ENCODE measurements around the gene LEFTY1.

The LEFTY1 gene

DNA sequence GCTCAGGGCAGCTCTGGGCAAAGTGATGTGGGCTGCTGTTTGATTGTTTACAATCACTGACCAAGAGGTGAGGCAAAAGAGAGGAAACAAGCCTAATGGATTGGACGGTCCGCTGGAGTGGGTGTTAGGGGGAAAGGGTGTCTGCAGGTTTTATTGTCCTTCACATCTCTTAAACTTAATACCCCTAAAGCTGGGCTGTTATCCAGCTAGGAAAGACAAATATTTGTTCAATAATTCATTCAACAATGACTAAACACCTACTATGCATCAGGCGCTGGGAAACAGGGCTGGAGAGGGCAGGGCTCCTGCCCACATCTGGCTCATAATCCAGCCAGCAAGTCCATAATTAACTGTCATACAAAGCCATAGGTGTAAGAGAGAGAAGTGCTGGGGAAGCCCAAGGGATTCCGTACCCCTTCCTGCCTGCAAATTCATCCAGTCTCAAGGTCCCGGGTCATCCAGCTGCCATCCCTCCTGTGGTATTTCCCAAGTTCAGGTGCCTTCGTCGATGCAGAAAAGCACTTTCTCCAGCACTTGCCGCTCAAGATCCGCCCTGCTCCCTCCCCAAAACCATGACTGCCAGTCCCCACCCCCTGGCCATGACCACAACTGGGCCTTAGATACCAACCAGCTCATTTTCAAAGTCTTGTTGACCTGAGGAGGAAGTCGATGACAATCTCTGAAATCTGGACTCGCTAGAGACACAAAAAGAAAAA lies 17.4 kb downstream of the LEFTY1 start:
- DNase-seq (ENCODE audit: low read depth) = no peak

DNA sequence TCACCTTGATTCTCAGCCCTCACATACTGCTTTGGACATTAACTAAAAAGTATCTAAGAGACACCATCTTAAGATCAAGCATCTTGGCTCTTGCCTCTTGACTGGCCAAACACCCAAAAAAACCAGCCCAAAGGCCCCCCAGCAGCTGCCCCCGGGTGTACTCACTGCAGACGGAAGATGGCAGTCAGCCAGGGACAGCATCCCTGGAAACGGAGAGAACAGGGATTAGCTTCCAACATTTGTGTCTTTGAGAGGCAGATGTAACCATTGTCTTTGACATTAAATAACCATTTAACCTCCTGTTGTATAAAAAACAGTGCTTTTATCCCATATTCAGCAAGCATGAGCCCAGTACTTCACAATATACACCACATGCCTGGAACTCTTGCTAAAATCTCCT lies 18.0 kb downstream of the LEFTY1 start:
- no peak for DNase-seq (ENCODE audit: low read depth)

DNA sequence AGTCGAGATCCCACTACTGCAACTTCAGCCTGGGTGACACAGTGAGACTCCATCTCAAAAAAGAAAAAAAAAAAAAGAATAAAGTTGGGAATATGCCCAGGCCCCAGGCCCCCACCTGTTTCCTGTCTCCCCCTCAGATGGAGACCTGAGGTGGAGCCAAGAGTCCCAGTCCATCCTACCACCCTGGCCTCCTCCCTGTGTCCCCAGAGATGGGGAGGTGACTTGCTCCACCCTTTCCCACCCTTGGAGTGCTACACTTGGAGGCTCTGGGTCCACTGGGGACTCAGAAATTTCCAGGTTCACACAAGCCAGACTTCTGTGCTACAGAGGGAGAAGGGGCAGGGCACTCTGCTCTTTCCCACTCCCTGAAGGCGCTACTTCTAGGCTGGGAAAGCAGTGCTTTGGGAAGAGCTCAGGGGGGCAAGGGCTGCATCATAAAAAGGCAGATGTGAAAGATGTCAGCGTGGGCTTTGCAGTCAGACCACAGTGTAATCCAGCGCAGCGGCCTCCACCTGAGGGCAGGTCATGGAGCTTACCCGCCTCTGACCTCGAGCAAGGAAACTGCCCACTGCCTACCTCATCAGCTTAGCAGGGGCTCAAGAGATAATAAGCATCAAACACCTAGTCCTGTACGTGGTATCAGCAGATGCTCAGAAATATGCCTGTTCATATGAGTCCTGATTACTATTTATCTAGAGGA lies 20.2 kb downstream of the LEFTY1 start:
- DNase-seq (ENCODE audit: low read depth) = no peak

DNA sequence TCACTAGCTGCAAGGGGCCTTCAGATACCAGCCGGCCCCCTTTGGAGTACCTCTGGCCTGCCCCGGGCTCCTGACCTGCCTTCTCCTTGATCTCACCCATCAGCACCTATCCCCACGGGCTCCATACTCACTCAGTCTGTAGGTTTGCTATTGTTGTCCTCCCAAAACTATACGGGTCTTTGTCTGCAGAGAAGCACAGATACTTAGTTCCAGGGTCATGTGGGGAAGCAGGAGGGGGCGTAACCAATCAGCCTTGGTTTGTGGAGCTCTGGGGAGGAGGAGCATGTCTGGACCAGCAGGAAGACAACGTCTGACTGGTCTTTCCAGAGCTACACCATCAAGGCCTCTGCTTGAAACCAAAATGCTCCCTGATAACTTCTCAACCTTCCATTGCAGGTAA lies 22.0 kb downstream of the LEFTY1 start:
- no peak for DNase-seq (ENCODE audit: low read depth)

DNA sequence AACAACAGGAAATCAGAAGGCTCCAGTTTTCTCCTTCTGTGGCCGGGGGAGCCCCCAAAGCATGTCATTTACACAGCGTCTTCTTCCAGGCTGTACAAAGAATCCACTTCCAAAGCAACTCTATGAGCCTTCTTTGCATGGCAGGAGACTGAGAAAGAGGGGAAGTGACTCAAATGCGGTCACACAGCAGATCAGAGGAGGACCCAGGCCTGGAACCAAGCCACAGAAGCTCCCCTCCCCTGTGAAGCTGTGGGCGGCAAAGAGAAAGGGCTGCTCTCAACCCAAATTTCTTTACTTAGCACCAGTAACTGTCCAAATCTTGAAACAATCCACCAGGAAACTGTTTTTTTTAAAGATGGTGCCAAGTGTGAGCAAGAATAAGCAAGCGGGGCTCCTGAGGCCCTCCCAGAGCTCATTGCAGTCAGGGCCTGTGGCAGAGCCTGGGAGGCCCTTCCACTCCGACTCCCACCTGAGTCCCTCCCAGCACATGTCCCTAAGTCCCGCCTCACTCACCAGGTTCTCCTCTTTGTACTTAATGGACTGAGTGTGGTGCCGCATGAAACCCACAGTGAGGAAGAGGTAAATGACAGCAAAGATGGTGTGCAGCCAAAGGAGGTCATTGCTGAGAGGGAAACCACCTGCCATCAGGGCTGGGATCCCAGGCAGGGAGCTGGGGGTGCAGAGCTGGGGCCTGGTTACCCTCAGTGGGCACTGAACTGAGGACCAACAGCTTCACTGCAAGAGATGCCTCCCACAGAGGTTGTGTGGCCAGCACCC lies 22.7 kb downstream of the LEFTY1 start:
- DNase-seq (ENCODE audit: low read depth) = no peak

DNA sequence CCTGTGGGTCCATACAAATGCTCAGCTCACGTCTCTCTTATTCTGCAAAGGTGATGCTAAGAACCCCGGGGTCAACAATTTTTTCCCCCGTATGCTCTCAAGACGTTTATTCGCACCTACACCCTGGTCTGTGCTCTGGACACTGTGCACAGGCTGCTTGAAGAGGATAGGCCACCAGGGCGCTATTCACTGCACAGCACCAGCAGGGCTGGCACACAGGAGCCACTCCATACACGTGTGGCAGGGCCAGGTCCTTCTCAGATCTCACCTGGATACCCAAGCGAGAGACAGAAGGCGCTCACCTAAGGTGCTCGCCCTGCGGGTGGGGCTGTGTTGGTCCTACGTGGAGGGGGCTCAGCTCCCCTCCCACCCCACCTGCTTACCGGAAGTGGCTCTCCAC lies 23.4 kb downstream of the LEFTY1 start:
- no peak for DNase-seq (ENCODE audit: low read depth)

DNA sequence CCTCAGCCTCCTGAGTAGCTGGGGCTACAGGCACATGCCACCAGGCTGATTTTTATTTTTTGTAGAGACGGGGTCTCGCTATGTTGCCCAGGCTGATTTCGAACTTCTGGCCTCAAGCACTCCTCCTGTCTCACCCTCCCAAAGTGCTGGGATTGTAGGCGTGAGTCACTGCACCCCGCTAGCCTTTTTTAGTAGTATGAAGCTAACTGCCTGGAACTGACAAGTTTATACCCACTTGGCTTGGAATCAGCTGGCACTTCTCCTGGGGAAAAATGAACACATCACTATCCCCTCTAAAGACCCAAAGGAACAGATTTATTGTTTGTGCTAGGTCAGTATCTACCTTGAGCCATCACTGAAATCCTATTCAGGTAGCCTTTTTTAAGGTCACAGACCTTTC lies 25.8 kb downstream of the LEFTY1 start:
- DNase-seq (ENCODE audit: low read depth) = no peak

DNA sequence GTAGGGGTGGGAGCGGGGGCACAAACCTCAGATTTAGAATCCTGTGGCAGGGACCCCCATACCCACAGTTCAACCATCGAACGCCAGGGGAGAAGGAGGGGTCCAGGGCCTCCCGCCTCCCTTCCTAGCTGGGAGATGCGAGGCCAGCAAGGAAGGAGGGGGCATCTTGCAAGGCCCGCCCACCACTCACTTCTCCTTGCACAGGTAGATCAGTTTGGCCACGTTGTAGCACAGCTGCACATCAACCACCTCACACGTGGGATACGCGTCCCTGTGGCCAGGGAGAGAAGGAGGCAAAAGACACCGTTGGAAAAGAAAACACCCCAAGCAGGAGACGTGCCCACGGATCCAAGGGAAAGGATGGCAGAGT lies 26.4 kb downstream of the LEFTY1 start:
- no peak for DNase-seq (ENCODE audit: low read depth)

DNA sequence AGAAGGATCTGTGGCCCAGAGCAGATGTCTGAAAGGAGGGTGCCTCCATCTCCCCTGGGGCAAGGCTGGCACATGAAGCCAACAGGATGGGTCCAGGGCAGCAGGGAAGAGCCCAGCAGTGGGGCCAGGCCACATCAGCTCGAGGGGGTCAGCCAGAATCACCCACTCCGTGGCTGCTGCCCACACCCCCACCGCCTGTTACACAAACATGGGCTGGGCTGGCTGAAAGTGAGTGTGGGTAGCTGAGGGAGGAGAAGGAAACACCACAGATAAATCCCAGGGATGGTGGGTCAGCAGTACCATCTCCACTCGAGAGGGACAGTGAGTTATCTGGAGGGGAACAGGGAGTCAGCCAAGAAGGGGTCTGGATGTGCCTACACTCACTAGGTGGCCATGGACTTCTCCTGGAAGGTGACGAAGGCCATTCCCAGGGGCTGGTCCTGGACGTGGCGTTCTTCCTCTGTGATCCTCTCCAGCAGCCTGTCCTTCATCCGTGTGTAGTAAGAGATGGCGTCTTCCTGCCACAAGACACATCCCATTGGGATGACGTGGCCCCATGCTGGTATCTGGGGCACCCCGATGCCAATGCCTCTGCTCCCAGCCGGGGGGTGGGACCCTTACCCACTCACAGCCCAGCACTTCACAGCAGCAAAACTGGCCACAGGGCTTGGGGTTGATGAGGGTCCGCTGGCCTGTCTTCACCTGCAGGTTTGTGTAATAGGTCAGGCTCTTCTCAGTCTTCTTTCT lies 26.9 kb downstream of the LEFTY1 start:
- no peak for DNase-seq (ENCODE audit: low read depth)

DNA sequence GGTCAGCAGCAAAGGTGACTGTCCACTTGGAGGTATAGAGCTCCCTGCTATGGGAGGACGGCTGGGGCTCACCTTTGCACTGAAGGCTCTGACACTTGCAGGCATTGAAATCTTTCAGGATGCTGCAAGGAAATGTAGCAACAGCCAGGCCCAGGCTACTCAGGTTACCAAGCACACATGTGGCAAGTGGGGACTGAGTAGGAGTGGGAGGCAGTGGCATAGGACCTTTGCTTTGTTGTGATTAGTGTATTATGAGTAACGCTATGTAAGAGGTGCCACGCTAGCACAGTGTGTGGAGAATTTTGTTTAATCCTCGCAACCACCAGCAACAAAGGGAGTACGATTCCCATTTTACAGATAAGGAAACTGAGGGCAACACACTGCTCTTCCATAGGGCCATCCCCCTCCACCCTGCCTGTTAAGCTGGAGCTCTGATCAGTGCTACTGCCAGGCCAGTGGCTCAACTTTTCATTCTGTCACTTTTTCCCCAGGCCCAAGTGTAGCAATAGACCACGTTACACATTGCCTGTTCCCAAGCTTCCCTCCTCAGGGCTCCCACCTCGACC lies 28.0 kb downstream of the LEFTY1 start:
- no peak for DNase-seq (ENCODE audit: low read depth)

DNA sequence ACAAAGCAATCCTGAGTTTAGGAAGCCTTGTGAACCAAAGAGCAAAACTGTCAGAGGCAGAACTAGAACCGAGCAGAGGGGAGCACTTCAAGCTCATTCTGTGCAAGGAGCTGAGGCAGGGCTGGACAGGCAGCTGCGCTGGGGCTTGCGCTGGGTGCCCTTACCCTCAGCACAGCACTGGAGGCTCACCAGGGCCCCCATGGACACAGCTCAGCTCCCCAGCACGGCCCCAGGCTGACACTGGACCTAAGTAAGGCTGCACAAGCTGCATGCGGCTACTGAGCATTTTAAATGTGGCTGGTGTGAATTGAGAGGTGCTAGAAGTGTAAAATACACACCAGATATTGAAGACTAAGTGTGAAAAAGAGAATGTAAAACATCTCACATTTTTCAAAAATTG lies 28.8 kb downstream of the LEFTY1 start:
- no peak for DNase-seq (ENCODE audit: low read depth)

DNA sequence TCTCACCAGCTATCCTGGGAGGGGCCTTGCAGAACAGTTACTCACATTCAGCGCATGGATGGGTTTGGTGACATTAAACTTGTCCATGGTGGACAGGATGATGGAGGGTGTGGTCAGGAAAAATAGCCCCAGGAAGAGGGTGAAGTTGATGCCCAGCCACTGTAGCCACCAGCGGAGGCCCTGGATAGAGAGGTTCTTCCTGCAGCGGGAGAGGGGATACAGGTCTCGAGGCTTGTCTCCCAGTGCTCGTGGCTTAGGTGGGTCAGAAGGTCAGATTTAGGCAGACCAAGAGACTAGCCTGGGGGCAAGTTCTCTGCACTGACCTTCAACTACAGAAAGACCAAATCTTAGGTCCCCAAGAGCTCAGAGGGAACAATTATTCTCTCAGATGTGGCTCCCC lies 29.8 kb downstream of the LEFTY1 start:
- DNase-seq (ENCODE audit: low read depth) = no peak

DNA sequence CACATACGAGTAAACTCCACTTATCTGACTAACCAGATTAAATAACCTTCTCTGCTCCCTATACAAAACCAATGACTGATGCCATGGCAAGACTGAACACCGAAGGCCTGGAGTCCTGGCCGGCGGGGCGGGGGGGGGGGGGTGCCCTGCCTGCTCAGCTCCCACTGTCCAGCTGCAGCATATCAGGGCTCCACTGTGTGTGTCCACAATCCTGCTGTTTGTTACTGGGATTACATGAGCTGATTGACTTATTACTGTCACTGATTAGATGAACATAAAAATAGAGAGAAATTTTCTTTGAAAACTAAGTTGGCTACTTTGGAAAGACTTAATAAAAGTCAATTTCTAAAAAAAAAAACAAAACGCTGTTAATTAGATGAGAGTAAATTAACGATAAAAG lies 31.7 kb downstream of the LEFTY1 start:
- no peak for DNase-seq (ENCODE audit: low read depth)

DNA sequence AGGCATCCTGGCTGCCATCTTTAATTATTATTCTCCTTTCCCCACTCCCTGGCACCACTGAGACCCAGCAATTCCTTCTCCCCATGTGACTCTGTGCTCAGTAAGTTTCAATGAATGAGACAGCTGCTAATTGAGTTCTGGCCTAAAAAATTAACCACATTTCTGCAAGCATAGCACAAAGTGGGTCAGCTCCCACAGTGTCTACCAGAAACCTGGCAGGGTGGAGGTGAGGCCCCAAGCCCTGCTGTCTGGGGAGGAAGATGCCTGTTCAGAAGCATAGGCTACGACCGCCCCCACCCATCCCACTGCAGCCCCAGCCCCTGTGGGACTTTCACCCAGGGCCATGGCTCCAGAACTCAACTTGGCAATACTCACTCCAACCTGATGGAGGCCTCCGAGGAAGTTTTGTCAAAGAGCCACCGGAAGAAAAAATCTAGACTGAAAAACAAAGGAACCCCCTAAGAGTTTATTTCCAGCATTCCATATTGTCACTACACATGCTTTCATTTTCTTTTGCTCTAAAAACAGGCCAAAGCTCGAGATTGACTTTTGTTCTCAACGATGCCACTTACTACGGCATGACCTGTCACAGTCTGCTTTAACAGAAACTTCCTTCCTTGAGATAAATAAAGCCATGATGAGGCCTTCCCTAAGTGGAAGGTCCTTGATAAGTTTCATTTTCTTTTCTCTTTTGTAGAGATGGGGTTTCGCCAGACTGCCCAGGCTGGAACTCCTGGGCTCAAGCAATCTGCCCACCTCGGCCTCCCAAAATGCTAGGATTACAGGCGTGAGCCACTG lies 33.2 kb downstream of the LEFTY1 start:
- no peak for DNase-seq (ENCODE audit: low read depth)

DNA sequence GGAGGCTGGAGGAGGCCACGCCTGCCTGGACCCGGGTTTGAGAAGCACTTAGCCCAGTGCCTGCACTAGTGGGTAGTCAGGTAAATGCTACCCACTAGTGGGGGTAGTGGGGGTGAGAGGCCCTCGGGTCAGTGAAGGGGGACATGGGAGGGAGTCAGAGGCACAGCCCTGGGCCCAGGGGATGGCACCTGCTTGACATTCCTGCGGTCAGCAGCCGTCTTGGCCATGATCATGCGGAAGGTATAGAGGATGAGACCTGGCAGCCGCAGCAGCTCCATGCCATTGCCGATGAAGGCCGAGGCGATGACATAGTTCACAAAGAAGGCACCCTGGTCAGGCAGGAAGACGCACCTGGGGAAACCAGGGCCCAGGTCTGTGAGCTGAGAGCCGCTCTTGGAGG lies 35.5 kb downstream of the LEFTY1 start:
- DNase-seq (ENCODE audit: low read depth) = no peak

DNA sequence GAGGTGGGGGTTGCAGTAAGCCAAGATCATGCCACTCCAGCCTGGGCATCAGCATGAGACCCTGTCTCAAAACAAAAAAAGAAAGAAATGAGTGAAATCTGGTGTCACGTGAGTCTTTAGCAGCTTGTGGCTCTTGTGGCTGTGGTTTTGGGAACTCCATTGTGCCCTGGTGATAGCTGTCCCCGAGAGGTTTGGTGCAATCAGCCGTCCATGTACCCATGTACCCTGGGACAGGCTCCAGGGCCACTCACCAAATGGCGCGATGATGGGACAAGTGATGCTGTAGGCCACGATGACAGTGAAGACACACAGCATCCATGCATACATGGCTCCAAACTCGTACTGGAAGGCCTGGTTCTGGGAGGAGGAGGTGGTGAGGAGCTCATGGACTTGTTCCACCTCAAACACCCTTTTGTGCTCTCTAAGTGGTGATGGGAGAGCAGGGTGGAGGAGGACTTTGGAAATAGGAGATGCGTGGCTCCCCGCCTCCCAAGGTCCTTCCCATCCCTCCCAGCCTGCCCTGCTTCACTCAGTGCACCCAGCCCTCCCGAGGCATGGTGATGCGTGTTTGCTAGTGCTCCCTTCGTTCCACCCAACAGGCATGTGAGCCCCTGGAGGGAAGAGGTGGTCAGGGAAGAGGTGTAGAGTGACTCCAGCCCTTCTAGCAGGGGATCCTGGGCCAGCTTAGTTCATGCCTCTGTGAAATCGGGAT lies 36.4 kb downstream of the LEFTY1 start:
- no peak for DNase-seq (ENCODE audit: low read depth)

DNA sequence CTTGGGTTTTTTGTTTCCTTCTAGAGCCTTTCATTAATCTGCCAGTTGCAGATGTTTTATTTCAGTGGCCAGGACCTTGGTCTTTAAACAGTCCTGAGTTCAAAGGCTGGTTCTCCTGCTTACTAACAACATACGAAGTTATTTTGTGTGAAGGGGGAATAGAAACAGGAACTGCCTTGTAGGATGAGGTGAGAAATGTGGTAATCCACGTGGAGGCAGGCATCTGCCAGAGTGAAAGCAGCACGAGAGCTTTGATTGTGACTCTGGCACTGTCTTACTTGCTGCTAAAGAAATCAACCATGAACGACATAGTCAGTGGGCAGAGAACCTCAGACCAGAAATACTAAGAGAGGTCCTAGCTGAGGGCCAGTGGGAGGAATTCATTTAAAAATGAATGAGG lies 37.1 kb downstream of the LEFTY1 start:
- DNase-seq (ENCODE audit: low read depth) = no peak

DNA sequence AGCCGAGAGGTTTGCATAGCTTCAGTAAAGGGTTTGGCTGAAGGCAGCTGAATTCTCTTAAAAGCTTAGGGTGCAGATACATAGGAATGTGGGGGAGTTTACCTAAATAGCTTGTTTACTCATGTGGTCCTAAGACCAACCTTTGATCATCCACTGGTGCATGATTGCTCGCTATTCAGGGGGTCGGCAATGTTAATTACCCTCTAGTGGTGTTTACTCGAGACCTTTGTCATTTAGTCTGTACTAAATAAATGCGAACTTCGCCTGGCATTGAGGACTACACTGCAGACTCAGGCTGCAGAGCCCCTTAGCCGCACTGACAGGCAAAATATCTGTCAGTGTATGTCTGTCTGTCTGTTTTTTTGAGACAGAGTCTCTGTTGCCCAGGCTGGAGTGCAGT lies 38.6 kb downstream of the LEFTY1 start:
- no peak for DNase-seq (ENCODE audit: low read depth)

DNA sequence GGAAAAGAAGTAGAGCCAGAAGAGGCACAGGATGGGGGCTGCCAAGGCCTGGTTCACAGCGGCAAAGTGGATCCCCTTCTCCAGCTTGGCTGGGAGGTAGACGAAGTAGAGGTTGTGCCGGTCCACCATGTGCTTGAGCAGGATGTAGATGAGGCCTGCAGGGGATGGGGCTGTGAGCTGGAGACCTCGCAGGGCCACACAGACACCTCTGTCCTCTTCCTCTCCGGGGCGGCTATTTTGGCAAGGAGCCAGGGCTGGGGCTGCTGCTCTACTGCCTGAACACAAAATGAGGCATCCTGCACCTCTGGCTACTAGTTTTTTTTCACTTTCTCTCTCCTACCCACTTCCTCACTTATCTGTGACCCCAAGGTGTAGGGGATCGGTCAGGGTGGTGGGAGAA lies 39.0 kb downstream of the LEFTY1 start:
- DNase-seq (ENCODE audit: low read depth) = no peak

DNA sequence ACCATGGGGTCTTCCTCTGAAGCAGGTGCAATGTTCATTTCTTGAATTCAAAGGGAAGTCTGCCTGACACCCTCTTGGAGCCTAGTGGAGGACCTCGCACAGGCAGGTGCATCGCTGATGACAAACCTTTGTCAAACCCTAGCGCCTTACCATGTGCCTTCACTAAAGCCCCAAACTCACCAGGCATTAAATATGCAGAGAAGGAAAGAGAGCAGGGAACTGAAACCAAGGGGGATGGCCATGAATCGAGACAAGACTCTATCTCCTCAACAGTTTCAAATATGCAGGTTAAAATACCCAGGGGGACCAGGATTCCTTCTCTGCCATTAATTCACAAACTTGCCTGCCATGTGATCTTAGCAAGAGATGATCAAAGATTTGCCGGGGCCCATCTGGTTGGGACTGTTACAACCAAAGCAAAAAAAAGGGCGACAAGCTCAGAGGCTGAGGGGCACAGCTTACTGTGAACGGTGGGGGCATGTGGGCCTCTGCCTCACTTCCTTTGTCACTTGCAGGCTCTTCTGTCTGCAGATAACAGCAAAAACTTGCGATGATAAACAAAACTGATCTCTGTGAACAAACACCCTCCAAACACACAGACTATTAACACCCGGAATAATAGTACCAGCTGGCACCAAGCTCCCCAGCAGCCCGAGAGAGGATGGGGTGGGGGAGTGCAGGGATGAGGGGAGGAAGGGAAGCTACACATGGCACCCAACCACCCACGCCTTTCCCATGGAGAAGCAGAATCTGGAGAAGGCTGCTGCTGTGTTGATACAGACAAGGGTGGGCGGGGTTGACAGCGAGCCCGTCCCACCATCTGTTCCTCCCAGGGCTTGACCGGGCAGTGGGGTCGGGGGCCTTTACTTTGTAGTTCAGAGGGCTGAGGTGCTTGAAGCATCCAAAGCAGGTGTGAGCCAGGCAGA lies 40.7 kb downstream of the LEFTY1 start:
- no peak for DNase-seq (ENCODE audit: low read depth)
